K562 (cell line): ENCODE measurements around the gene PPFIA3. TPM values are rescaled to one million over a fixed set of nuclear protein-coding genes. Genes with fewer than 3 reads are reported as not detected.

Experiments
- AFF4 ChIP-seq: sonication (generic); formaldehyde crosslinking; IDR thresholded peaks from 2 replicates; pipeline ENCODE4 v1.8.0; 2023; ENCODE audit warnings: mild to moderate bottlenecking, missing genetic modification reagents
- BACH1 ChIP-seq: fragments of 200-800 bp; sonication (Bioruptor generic); IDR thresholded peaks from 2 replicates; pipeline ENCODE4 v1.6.1; 2016; ENCODE audit warnings: missing genetic modification characterization, missing compliant biosample characterization
- CBFA2T2 ChIP-seq: fragments of 450-650 bp; conservative IDR thresholded peaks from 2 replicates; pipeline ENCODE4 v1.6.1; 2017; ENCODE audit warnings: mild to moderate bottlenecking
- DNMT1 ChIP-seq: fragments of 450-650 bp; IDR thresholded peaks from 2 replicates; pipeline ENCODE4 v1.6.1; 2016; ENCODE audit warnings: antibody characterized with exemption, mild to moderate bottlenecking
- DPF2 ChIP-seq: fragments of 450-650 bp; IDR thresholded peaks from 2 replicates; pipeline ENCODE4 v1.6.1; 2016
- KLF1 ChIP-seq: fragments of 450-650 bp; IDR thresholded peaks from 2 replicates; pipeline ENCODE4 v1.6.1; 2016; ENCODE audit warnings: missing genetic modification characterization, missing compliant biosample characterization
- MAZ ChIP-seq, 2 experiments: fragments of 450-650 bp in 1 of 2; sonication (generic) in 1 of 2; formaldehyde crosslinking; IDR thresholded peaks in 1 of 2; conservative IDR thresholded peaks in 1 of 2; 2 replicates each; pipeline versions ENCODE4 v1.4.0 to v1.5.0; 2020; ENCODE audit warnings: mild to moderate bottlenecking in 1 of 2, missing genetic modification reagents in 1 of 2
- PHF8 ChIP-seq: fragments of 200-600 bp; sonication (generic); IDR thresholded peaks from 2 replicates; pipeline ENCODE4 v1.6.1; 2012; ENCODE audit warnings: mixed run types, mild to moderate bottlenecking, inconsistent platforms, low read length, moderate library complexity, borderline replicate concordance
- SMC3 ChIP-seq: conservative IDR thresholded peaks from 2 replicates; pipeline ENCODE4 v1.6.1; 2011; ENCODE audit warnings: low read depth, low read length, improper control_type of control experiment; ENCODE audit not compliant: insufficient read depth
- STAT6 ChIP-seq: sonication (generic); formaldehyde crosslinking; IDR thresholded peaks from 2 replicates; pipeline ENCODE4 v1.8.1; 2023; ENCODE audit warnings: mild to moderate bottlenecking, missing genetic modification reagents
- TBP ChIP-seq: optimal IDR thresholded peaks from 2 replicates; pipeline ENCODE3; 2011; ENCODE audit warnings: low read depth, low read length, improper control_type of control experiment
- TOE1 ChIP-seq, 2 experiments: fragments of 450-650 bp in 1 of 2; sonication (generic) in 1 of 2; formaldehyde crosslinking in 1 of 2; IDR thresholded peaks; 2 replicates each; pipeline versions ENCODE4 v1.7.1 to v1.8.0; 2016 to 2022; ENCODE audit warnings: borderline replicate concordance in 2 of 2, mild to moderate bottlenecking in 2 of 2, antibody characterized with exemption in 1 of 2, inconsistent platforms in 1 of 2, low read depth in 1 of 2, missing genetic modification reagents in 1 of 2, moderate library complexity in 1 of 2
- ZC3H11A ChIP-seq: IDR thresholded peaks from 2 replicates; pipeline ENCODE4 v1.6.1; 2012; ENCODE audit warnings: low read depth, low read length, improper control_type of control experiment
- ZNF639 ChIP-seq, 2 experiments: fragments of 200-800 bp in 1 of 2; sonication (Bioruptor generic) in 1 of 2; sonication (generic) in 1 of 2; formaldehyde crosslinking in 1 of 2; IDR thresholded peaks in 1 of 2; conservative IDR thresholded peaks in 1 of 2; 2 replicates each; pipeline versions ENCODE4 v1.5.0 to v1.6.1; 2016 to 2020; ENCODE audit warnings: missing compliant biosample characterization in 1 of 2, missing genetic modification characterization in 1 of 2, missing genetic modification reagents in 1 of 2
- polyA plus RNA-seq, 8 experiments: library from polyadenylated mRNA; depleted of rRNA in 4 of 8; stranded (reverse) in 5 of 8; unstranded in 3 of 8; fragments of >200 nt; fragmentation: Nextera tagmentation in 2 of 8; fragmentation: Illumina TruSeq in 1 of 8; extraction: Ambion mirVana in 2 of 8; extraction: Trizol in 1 of 8; gene quantifications; 2 replicates each; pipeline versions ENCODE4 v1.2.1 to v1.2.3, GENCODE V29; 2011 to 2014; ENCODE audit warnings: inconsistent platforms in 1 of 8, missing spikeins in 1 of 8
- total RNA-seq, 7 experiments: library from RNA; depleted of rRNA in 6 of 7; stranded (reverse); fragments of >200 nt in 6 of 7; fragmentation: Illumina TruSeq in 2 of 7; extraction: Trizol in 2 of 7; gene quantifications; 2 replicates each; pipeline versions ENCODE4 v1.2.1 to v1.2.3, GENCODE V29; 2011 to 2021; ENCODE audit warnings: low replicate concordance in 1 of 7
- TF ChIP-seq, protein P1 (sequence below): fragments of 250-450 bp; sonication (Bioruptor Pico); IDR thresholded peaks from 2 replicates; pipeline ENCODE4 v1.8.0; 2022; ENCODE audit warnings: moderate library complexity, mild to moderate bottlenecking, inconsistent platforms

The PPFIA3 gene
- total and polyA plus RNA-seq, 9 of the 15 experiments (the other 6 are each of a cell fraction or from before 2014, with no cell fraction given), result 0.10 to 53.0 (median 17.6) TPM

- TF ChIP-seq, protein P1, sequence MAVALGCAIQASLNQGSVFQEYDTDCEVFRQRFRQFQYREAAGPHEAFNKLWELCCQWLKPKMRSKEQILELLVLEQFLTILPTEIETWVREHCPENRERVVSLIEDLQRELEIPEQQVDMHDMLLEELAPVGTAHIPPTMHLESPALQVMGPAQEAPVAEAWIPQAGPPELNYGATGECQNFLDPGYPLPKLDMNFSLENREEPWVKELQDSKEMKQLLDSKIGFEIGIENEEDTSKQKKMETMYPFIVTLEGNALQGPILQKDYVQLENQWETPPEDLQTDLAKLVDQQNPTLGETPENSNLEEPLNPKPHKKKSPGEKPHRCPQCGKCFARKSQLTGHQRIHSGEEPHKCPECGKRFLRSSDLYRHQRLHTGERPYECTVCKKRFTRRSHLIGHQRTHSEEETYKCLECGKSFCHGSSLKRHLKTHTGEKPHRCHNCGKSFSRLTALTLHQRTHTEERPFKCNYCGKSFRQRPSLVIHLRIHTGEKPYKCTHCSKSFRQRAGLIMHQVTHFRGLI (CRISPR knock-in tag), result no peak
- TF ChIP-seq CBFA2T2, result peak; percentile 60
- TF ChIP-seq AFF4 (CRISPR knock-in tag), result 0 out of 2 replicates have a peak, but pooled peaks have one; percentile 22
- TF ChIP-seq PHF8, result peak; percentile 68; the same call in 1 of the 2 replicates
- TF ChIP-seq BACH1 (tag), result no peak
- 0 out of 2 replicates have a peak, but pooled peaks have one; percentile 52 for TF ChIP-seq KLF1 (tag)
- peak; percentile 50; the same call in 1 of the 2 replicates for TF ChIP-seq DNMT1
- TF ChIP-seq SMC3, result 0 out of 2 replicates have a peak, but pooled peaks have one; percentile 21
- peak; percentile 35; the same call in 1 of the 2 replicates for TF ChIP-seq STAT6 (CRISPR knock-in tag)
- peak; percentile 63 to 68 for TF ChIP-seq MAZ (CRISPR knock-in tag; conservative IDR thresholded peaks at IDR 0.05 in 1 of 2, IDR thresholded peaks at IDR 0.05 in 1 of 2)
- TF ChIP-seq DPF2, result peak; percentile 46; the same call in 1 of the 2 replicates
- peak; percentile 10 for TF ChIP-seq TBP
- no peak for TF ChIP-seq ZC3H11A
- no peak for TF ChIP-seq TOE1 (IDR thresholded peaks at IDR 0.05; ENCODE audit: borderline replicate concordance)
- TF ChIP-seq TOE1 (CRISPR knock-in tag; IDR thresholded peaks at IDR 0.05; ENCODE audit: borderline replicate concordance, low read depth), result 0 out of 2 replicates have a peak, but pooled peaks have one; percentile 31
- TF ChIP-seq ZNF639 (CRISPR knock-in tag; conservative IDR thresholded peaks at IDR 0.05 in 1 of 2, IDR thresholded peaks at IDR 0.05 in 1 of 2), result no peak
These were observed 5.3 kb upstream of the PPFIA3 start, which contains the start of gene LIN7B (continued) for GRCh38 chr19:49113762-49114629.
